Fibroblast of villous mesenchyme (primary cell): ENCODE measurements around the gene PRAMEF27. TPM values are rescaled to one million over a fixed set of nuclear protein-coding genes. Genes with fewer than 3 reads are reported as not detected.
"Not testable (repeated sequence)": the region's sequence is repeated elsewhere in the genome, so short reads cannot be mapped to it uniquely, and the experiment has no call there.

Experiments
- DNase-seq: peaks from one replicate; pipeline ENCODE4 v3.0.0-alpha.2; 2010; ENCODE audit warnings: low read depth
- H3K4me3 ChIP-seq: 2 replicates; pipeline ENCODE4 v1.5.1; 2011; ENCODE audit warnings: low read depth, mild to moderate bottlenecking, low read length
- total RNA-seq: library from RNA; depleted of rRNA; stranded (reverse); fragments of >200 nt; gene quantifications from 2 replicates; pipeline ENCODE4 v1.2.3, GENCODE V29; 2012

Gene PRAMEF27
- not detected in 2 replicates for total RNA-seq

GRCh38 chr1:13056475-13056874 is at the start of gene PRAMEF27:
Gene PRAMEF27 (minus strand): TSS chr1:13056575. CDS start chr1:13053659, 2,916 bp downstream.
- DNase-seq, H3K4me3 ChIP-seq: not testable (repeated sequence)

- DNase-seq, H3K4me3 ChIP-seq: not testable (repeated sequence)
Measured at GRCh38 chr1:13070474-13070873, 14.1 kb upstream of the PRAMEF27 start, which contains the start of gene PRAMEF25. Gene PRAMEF25 (plus strand): TSS chr1:13070774. CDS start chr1:13073694, 2,920 bp downstream.

GRCh38 chr1:13019846-13020245 is 36.5 kb downstream of the PRAMEF27 start:
- H3K4me3 ChIP-seq, DNase-seq: not testable (repeated sequence)

- not testable (repeated sequence) for H3K4me3 ChIP-seq
Measured at GRCh38 chr1:13011932-13012331, 44.4 kb downstream of the PRAMEF27 start.

GRCh38 chr1:13009348-13009747 is 47.0 kb downstream of the PRAMEF27 start:
- not testable (repeated sequence) for DNase-seq

More at GRCh38 chr1:13011932-13012331, 44.4 kb downstream of the PRAMEF27 start:
- not testable (repeated sequence) for DNase-seq

GRCh38 chr1:13005732-13006131 is 50.6 kb downstream of the PRAMEF27 start:
- not testable (repeated sequence) for H3K4me3 ChIP-seq, DNase-seq

More at GRCh38 chr1:13009348-13009747, 47.0 kb downstream of the PRAMEF27 start:
- not testable (repeated sequence) for H3K4me3 ChIP-seq

Other genes with a start within 250 kb of the PRAMEF27 start
- gene PRAMEF11, start 225.2 kb downstream of the PRAMEF27 start, total RNA-seq = not detected in 2 replicates
- not detected in 2 replicates for gene HNRNPCL1, start 207.9 kb downstream of the PRAMEF27 start, total RNA-seq
- not detected in 2 replicates for gene PRAMEF2, start 199.5 kb downstream of the PRAMEF27 start, total RNA-seq
- gene PRAMEF4, start 170.4 kb downstream of the PRAMEF27 start, total RNA-seq = not detected in 2 replicates
- not detected in 2 replicates for gene PRAMEF10, start 158.3 kb downstream of the PRAMEF27 start, total RNA-seq
- not detected in 2 replicates for gene PRAMEF7, start 140.0 kb downstream of the PRAMEF27 start, total RNA-seq
- gene PRAMEF6, start 109.0 kb downstream of the PRAMEF27 start, total RNA-seq = not detected in 2 replicates
- not detected in 2 replicates for gene HNRNPCL3, start 4.2 kb upstream of the PRAMEF27 start, total RNA-seq
- gene PRAMEF25, start 14.2 kb upstream of the PRAMEF27 start, total RNA-seq = not detected in 2 replicates
- gene HNRNPCL2, start 60.3 kb upstream of the PRAMEF27 start, total RNA-seq = not detected in 2 replicates
- not detected in 2 replicates for gene PRAMEF26, start 99.4 kb upstream of the PRAMEF27 start, total RNA-seq
- not detected in 2 replicates for gene HNRNPCL4, start 109.1 kb upstream of the PRAMEF27 start, total RNA-seq
- gene PRAMEF9, start 115.3 kb upstream of the PRAMEF27 start, total RNA-seq = not detected in 2 replicates
- not detected in 2 replicates for gene PRAMEF13, start 144.8 kb upstream of the PRAMEF27 start, total RNA-seq
- not detected in 2 replicates for gene PRAMEF18, start 169.6 kb upstream of the PRAMEF27 start, total RNA-seq
- not detected in 2 replicates for gene PRAMEF5, start 197.6 kb upstream of the PRAMEF27 start, total RNA-seq
- not detected in 2 replicates for gene PRAMEF8, start 228.6 kb upstream of the PRAMEF27 start, total RNA-seq
- gene PRAMEF33, start 247.0 kb upstream of the PRAMEF27 start, total RNA-seq = not detected in 2 replicates